Nephron (organoid): ENCODE results near the gene PTPN20.

Experiments
- H3K27ac Mint-ChIP-seq, 3 experiments: 2 replicates each; pipeline ENCODE4 v1.8.0; 2020; ENCODE audit warnings: mixed read lengths in 3 of 3, mild to moderate bottlenecking in 2 of 3, moderate library complexity in 1 of 3
- H3K27me3 Mint-ChIP-seq: 2 replicates; pipeline ENCODE4 v1.8.0; 2021; ENCODE audit warnings: low read depth, mild to moderate bottlenecking, moderate library complexity, mixed read lengths
- H3K36me3 Mint-ChIP-seq: 2 replicates; pipeline ENCODE4 v1.8.0; 2020; ENCODE audit warnings: low read depth, mixed read lengths
- H3K4me1 Mint-ChIP-seq: 2 replicates; pipeline ENCODE4 v1.8.0; 2020; ENCODE audit warnings: mixed read lengths
- H3K4me3 Mint-ChIP-seq, 3 experiments: 2 replicates each; pipeline ENCODE4 v1.8.0; 2020; ENCODE audit warnings: mild to moderate bottlenecking in 3 of 3, mixed read lengths in 3 of 3, moderate library complexity in 2 of 3
- H3K9me3 Mint-ChIP-seq: 2 replicates; pipeline ENCODE4 v1.8.0; 2020; ENCODE audit warnings: mixed read lengths
- CTCF ChIP-seq, 3 experiments: fragments of 200-600 bp; sonication (generic); IDR thresholded peaks; one replicate each; pipeline ENCODE4 v1.5.0; 2021; ENCODE audit warnings: antibody characterized with exemption in 3 of 3; ENCODE audit not compliant: unreplicated experiment in 3 of 3

Gene PTPN20

DNA sequence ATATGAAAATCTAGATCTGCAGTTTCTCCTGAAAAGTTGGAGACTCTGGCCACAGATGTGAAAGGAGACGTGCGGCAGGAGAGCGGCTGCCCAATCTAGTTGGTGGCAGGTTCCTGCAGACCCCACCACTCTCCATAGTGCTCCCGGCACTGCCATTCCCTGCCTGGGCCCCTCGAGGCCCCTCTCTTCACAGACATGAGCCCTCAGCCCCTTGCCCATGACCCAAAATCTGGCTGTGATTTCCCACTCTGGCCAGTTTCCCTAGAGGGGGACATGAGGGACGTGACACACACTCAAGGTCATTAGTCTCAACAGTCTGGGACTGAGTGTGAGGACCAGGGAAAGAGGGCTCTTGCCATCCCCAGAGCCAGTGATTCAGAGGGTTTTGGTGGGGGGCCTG is 138.7 kb downstream of the PTPN20 start:
- Mint-ChIP-seq H3K36me3 (no peaks in the 10 kb centered on the region), H3K4me1 (peaks cover 46% of the 10 kb centered on the region), H3K27me3 (peaks cover 5% of the 10 kb centered on the region), H3K4me3 (no peak overlapping the region), H3K9me3 (no peaks in the 10 kb centered on the region), H3K27ac (peak overlapping the region in 2 of 3 experiments; percentile 8 to 33)
- TF ChIP-seq CTCF (IDR thresholded peaks at IDR 0.05; ENCODE audit: unreplicated experiment in 3 of 3), result no peak

GRCh38 chr10:47050618-47051455 is 139.6 kb downstream of the PTPN20 start:
- Mint-ChIP-seq H3K36me3 (no peaks in the 10 kb centered on the region), H3K9me3 (no peaks in the 10 kb centered on the region), H3K4me3 (no peak overlapping the region), H3K4me1 (peaks cover 41% of the 10 kb centered on the region), H3K27ac (peak overlapping the region in 1 of 3 experiments; percentile 8), H3K27me3 (peaks cover 5% of the 10 kb centered on the region)
- no peak for TF ChIP-seq CTCF (IDR thresholded peaks at IDR 0.05; ENCODE audit: unreplicated experiment in 3 of 3)

GRCh38 chr10:47051741-47052238 is 140.6 kb downstream of the PTPN20 start:
- H3K36me3 Mint-ChIP-seq, result no peaks in the 10 kb centered on the region
- H3K27me3 Mint-ChIP-seq, result peaks cover 5% of the 10 kb centered on the region
- H3K27ac Mint-ChIP-seq, result no peak overlapping the region
- H3K4me1 Mint-ChIP-seq, result peaks cover 41% of the 10 kb centered on the region
- H3K4me3 Mint-ChIP-seq, result no peak overlapping the region
- H3K9me3 Mint-ChIP-seq, result no peaks in the 10 kb centered on the region
- TF ChIP-seq CTCF (IDR thresholded peaks at IDR 0.05; ENCODE audit: unreplicated experiment in 3 of 3), result no peak
